Muscle layer of colon (tissue), 2 donors: ENCODE data around the gene MYL10.
"Not testable (repeated sequence)": the region's sequence is repeated elsewhere in the genome, so short reads cannot be mapped to it uniquely, and the experiment has no call there.

Source experiments
- H3K27ac ChIP-seq: one replicate; pipeline ENCODE4 v1.7.0; 2013; ENCODE audit warnings: low read depth, mild to moderate bottlenecking, low read length, moderate library complexity
- H3K27me3 ChIP-seq, 2 donors: one replicate each; pipeline ENCODE4 v1.7.0; 2013; ENCODE audit warnings: low read length in 2 of 2, mild to moderate bottlenecking in 2 of 2; ENCODE audit not compliant: insufficient read depth in 2 of 2, control insufficient read depth in 1 of 2
- H3K36me3 ChIP-seq: one replicate; pipeline ENCODE4 v1.7.0; 2013; ENCODE audit warnings: mild to moderate bottlenecking, low read length; ENCODE audit not compliant: insufficient read depth
- H3K4me1 ChIP-seq: one replicate; pipeline ENCODE4 v1.7.0; 2013; ENCODE audit warnings: mild to moderate bottlenecking, low read length; ENCODE audit not compliant: insufficient read depth
- H3K4me3 ChIP-seq, 2 donors: one replicate each; pipeline ENCODE4 v1.7.0; 2013; ENCODE audit warnings: low read length in 2 of 2, low read depth in 1 of 2, mild to moderate bottlenecking in 1 of 2, moderate library complexity in 1 of 2
- H3K9ac ChIP-seq: one replicate; pipeline ENCODE4 v1.7.0; 2013; ENCODE audit warnings: low read length
- H3K9me3 ChIP-seq: one replicate; pipeline ENCODE4 v1.7.0; 2013; ENCODE audit warnings: mild to moderate bottlenecking, low read length
- donor health status: abdominal sarcoma.
- donor health status: Adenocarcinoma of cecum.

The MYL10 gene

DNA sequence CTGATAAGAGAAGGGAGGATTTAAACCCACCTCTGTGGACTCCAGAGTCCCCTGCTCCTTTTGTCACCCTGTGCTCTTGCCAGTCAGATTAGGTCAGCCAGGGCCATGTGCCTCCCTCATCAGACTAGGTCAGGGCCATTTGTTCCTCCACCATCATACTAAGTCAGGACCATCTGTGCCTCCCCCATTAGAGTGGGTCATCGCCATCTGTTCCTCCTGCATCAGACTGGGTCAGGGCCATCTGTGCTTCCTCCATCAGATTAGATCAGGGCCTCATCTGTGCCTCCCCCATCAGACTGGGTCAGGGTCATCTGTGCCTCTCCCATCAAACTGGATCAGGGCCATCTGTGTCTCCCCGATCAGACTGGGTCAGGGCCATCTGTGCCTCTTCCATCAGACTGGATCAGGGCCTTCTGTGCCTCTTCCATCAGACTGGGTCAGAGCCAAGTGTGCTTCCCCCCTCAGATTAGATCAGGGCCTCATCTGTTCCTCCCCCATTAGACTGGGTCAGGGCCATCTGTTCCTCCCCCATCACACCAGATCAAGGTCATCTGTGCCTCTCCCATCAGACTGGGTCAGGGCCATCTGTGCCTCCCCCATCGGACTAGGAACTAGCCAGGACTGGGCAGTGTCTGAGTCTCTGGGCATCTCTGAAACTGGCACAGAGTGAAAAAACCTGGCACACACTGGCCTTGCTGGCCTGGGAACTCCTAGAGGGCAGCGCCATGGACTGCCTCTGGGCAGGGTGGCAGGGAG lies 11.5 kb downstream of the MYL10 start:
- H3K27ac ChIP-seq = no peak overlapping the region
- no peak overlapping the region for H3K4me3 ChIP-seq
- H3K27me3 ChIP-seq = peaks cover 0 to 10% of the 10 kb centered on the region in 2 donors
- H3K9ac ChIP-seq = no peak overlapping the region
- no peaks in the 10 kb centered on the region for H3K4me1 ChIP-seq
- H3K9me3 ChIP-seq = no peaks in the 10 kb centered on the region
- no peaks in the 10 kb centered on the region for H3K36me3 ChIP-seq

DNA sequence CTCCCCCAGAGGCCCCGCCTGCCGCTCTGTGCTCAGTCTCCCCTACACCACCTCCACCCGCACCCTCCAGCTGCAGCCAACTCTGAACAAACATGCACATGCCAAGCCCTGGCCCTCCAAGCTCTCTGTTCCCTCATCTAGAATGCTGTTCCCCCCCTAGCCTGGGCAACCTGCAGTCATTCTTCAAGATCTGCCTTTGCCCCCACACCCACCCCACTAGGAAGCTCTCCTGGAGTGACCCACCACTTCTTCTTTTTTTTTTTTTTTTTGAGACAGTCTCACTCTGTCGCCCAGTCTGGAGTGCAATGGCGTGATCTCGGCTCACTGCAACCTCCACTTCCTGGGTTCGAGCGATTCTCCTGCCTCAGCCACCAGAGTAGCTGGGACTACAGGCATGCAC lies 13.7 kb downstream of the MYL10 start:
- H3K4me3 ChIP-seq = no peak overlapping the region
- H3K27ac ChIP-seq = no peak overlapping the region
- no peaks in the 10 kb centered on the region for H3K9me3 ChIP-seq
- H3K4me1 ChIP-seq = no peaks in the 10 kb centered on the region
- peaks cover 0 to 5% of the 10 kb centered on the region in 2 donors for H3K27me3 ChIP-seq
- H3K36me3 ChIP-seq = no peaks in the 10 kb centered on the region
- H3K9ac ChIP-seq = no peak overlapping the region

DNA sequence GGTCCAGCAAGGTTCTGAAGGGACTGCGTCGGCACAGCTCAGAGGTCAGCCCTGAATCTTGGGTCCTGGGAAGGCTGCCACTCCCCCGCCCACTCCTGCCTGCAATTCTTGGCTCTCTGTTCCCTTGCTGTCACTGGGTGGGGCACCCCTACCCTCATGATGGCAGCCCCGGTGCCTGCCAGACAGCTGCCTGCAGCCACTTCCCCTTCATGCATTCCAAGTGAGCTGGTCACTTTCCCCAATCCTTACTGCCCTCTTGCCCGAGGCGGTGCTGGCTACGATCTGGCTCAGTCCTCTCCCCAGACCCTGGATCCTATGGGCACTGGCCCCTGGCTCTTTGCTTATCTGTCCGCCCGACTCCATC lies 14.2 kb downstream of the MYL10 start:
- no peak overlapping the region for H3K27ac ChIP-seq
- no peaks in the 10 kb centered on the region for H3K4me1 ChIP-seq
- H3K36me3 ChIP-seq = no peaks in the 10 kb centered on the region
- peaks cover 0 to 5% of the 10 kb centered on the region in 2 donors for H3K27me3 ChIP-seq
- no peaks in the 10 kb centered on the region for H3K9me3 ChIP-seq
- H3K4me3 ChIP-seq = no peak overlapping the region
- no peak overlapping the region for H3K9ac ChIP-seq

DNA sequence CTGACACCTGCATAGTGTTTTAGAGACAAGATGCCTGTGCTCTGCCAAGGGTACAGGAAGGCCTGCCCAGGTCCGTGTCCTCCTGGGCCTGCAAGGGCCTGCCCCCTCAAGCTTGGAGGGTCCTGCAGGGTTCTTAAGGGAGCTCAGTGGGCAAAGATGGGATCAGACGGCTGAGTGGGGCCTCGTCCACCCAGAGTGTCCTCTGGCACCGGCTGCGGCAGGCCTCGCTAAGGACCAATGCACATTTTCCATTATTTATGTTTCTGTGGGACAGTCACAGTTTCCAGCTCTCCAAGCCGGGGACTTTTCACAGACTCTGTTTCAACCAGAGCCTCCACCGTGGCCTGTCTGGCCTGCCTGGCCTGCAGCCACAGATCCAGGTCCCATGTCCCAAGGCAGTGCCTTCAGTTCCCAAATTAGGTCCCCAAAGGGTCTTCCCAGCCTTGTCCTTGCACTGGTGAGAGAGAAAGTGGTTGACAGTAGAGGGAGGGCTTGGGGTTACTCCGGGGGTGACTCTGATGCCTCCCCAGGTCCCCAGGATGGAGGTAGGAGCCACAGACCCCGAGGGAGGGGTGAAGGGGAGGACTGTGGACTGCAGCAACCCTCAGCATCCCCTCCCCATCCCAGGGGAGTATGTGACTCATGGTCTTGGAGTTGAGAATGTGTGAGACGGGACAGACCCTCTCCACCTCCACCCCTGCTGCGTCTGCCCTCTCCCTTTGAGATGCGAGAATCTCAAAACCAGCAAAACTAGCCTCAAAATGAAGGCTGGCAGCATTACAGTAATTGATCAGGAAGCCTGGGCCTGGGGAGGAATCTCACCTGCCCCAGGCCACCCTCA lies 14.8 kb downstream of the MYL10 start:
- H3K4me3 ChIP-seq = no peak overlapping the region
- H3K27me3 ChIP-seq = peaks cover 0 to 5% of the 10 kb centered on the region in 2 donors
- H3K27ac ChIP-seq = no peak overlapping the region
- no peaks in the 10 kb centered on the region for H3K9me3 ChIP-seq
- H3K36me3 ChIP-seq = no peaks in the 10 kb centered on the region
- no peaks in the 10 kb centered on the region for H3K4me1 ChIP-seq
- no peak overlapping the region for H3K9ac ChIP-seq

DNA sequence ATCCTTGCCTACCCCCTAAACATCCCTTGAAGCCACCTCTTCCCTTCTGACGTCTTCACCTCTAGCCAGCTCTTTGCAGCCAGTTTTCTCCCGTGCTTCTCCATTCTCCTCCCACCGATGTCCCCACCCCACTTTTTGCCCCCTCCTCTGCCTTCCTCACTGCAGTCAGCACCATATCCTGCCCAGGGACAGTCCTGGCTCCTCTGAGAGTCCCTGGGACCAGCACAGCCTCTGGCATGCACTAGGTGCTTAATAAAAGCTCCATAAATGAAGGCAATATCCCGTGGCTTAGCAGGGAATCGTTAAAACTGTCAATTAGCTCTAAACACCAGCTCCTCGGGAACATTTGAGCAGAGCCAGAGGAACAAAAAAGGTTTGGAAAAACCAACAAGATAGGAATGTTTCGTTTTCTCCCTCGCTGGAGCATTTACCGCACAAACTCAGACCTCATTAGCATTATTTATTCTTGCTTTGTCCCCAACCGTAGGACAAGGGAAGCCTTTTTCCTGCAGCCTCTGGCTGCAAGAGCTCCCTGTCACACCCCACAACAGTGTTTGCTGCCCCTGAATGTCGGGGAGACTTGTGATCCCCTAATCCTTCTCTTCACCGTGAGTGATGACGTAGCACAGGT lies 16.1 kb downstream of the MYL10 start:
- no peak overlapping the region for H3K4me3 ChIP-seq
- H3K9me3 ChIP-seq = no peaks in the 10 kb centered on the region
- no peaks in the 10 kb centered on the region for H3K36me3 ChIP-seq
- no peak overlapping the region for H3K27ac ChIP-seq
- H3K4me1 ChIP-seq = no peaks in the 10 kb centered on the region
- H3K27me3 ChIP-seq = peaks cover 0 to 5% of the 10 kb centered on the region in 2 donors
- H3K9ac ChIP-seq = no peak overlapping the region

DNA sequence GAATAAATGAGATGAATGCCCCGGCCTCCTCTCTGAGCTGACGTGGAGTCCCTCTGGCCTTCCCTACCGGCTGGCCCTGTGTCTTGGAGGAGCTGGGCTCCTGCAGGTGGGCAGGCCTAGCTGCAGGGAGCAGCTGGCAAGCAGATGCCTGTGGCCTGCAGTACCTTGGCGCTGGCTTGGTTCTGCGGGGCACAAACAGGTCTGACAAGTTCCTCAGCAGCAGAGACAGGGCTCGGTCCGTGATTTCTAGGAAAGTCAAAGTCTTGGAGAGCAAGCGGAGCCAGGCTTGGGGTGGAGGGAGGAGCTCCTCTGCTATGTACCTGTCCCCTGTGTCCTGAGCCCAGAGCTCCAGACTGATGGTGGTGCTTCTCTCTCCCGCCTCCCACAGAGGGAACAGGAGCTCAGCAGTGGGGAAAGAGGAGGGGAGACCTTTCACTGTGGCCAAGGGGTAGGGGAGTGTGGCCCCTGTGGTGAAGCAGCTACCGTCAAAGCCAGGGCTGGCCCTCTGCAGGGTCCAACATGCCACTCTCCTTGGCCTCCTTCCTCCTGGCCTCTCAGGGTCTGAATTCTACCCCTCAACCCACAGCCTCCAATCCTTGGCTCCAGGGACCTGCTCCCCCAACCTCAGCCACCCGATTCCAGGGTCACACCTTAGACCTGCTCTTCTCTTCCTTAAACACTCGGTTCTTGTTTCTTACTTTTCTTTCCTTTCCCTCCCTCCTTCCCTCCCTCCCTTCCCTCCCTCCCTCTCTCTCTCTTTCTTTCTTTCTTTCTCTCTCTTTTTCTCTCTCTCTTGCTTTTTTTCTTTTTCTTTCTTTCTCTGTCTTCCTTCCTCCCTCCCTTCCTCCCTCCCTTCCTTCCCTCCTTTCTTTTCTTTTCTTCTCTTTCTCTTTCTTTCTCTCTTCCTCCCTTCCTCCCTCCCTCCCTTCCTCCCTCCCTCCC lies 20.1 kb downstream of the MYL10 start:
- H3K27me3 ChIP-seq = no peaks in the 10 kb centered on the region
- no peaks in the 10 kb centered on the region for H3K4me1 ChIP-seq
- no peaks in the 10 kb centered on the region for H3K36me3 ChIP-seq
- no peaks in the 10 kb centered on the region for H3K9me3 ChIP-seq
- no peak overlapping the region for H3K9ac ChIP-seq
- no peak overlapping the region for H3K4me3 ChIP-seq
- H3K27ac ChIP-seq = no peak overlapping the region

DNA sequence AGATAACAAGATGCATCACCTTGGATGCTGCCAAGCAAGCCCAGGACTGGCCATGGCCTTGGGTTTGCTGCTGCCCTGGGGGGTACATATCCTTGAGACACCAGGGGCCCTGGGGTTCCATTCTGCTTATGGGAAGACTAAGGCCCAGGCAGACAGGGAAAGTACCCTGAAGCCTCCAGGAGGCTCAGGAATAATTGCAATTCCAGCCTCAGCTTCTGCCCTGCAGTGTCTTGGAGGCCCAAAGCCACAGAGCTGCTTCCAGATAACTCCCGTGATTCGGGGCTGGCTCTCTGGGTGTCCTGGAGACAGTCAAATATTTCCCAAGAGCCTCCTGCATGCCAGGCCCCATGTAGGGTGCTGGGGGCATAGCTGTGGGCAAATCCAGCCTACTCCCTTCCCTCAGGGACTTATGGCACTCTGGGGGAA lies 22.6 kb downstream of the MYL10 start:
- no peak overlapping the region for H3K9ac ChIP-seq
- no peaks in the 10 kb centered on the region for H3K4me1 ChIP-seq
- no peak overlapping the region for H3K4me3 ChIP-seq
- H3K9me3 ChIP-seq = no peaks in the 10 kb centered on the region
- H3K27ac ChIP-seq = no peak overlapping the region
- peaks cover 0 to 5% of the 10 kb centered on the region in 2 donors for H3K27me3 ChIP-seq
- H3K36me3 ChIP-seq = no peaks in the 10 kb centered on the region

DNA sequence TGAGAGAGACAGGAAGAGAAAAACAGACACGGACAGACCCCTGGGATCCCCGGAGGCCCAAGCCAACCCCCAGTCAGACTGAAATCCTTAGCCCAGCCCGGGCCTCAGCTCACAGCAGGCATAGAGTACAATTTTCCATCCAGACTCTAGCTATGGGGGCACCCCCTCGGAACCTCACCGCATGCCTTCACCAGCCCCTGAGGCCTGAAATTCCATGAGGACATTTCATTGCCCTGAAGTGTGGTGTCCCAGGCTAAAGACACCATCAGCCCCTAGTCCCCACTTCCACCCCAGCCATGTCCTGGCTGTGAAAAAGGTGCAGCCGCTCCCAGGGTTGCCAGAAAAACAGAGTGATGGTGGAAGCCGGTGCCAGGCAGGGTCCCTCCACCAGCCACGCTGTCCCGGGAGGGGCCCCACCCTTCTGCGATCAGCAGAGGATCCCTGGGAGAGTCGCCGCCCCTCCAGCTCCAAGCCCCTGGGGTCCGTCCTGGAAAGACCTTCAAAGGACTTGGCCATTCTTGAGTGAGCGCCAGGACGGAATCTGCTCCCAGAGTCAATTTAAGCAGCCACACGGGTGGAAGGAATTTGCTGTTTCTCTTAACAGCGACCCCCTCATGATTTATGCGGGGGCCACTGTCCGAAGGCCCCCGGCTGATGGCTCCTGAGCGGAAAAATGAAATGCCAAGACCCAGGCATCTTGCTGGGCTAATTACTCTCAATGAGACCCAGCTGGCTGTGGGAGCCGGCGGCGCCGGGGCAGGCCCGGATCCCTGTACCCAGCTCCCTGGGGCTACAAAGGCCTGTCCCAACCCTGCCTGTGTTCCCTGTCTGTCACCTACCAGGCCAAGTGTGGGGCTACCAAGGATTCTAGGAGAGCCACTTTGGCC lies 23.2 kb downstream of the MYL10 start:
- no peaks in the 10 kb centered on the region for H3K4me1 ChIP-seq

DNA sequence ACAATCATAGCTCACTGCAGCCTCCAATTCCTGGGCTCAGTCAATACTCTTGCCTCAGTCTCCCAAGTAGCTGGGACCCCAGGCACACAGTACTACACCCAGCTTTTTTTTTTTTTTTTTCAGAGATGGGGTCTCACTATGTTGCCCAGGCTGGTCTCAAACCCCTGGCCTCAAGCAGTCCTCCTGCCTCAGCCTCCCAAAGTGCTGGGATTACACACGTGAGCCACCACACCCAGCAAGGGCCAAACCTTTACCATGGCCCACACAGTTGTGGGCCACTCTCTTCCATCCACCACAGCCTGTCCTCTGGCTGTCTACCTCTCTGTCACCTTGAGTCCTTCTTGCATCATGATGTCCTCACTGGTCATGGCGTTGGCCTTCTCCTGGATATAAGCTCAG lies 24.2 kb downstream of the MYL10 start:
- H3K27me3 ChIP-seq, H3K4me1 ChIP-seq, H3K27ac ChIP-seq, H3K9me3 ChIP-seq, H3K4me3 ChIP-seq, H3K36me3 ChIP-seq, H3K9ac ChIP-seq: not testable (repeated sequence)

More for the DNA sequence above, 23.2 kb downstream of the MYL10 start:
- Histone ChIP-seq H3K27me3 (peaks cover 0 to 5% of the 10 kb centered on the region in 2 donors), H3K27ac (no peak overlapping the region), H3K36me3 (no peaks in the 10 kb centered on the region), H3K4me3 (no peak overlapping the region), H3K9ac (no peak overlapping the region), H3K9me3 (no peaks in the 10 kb centered on the region)

DNA sequence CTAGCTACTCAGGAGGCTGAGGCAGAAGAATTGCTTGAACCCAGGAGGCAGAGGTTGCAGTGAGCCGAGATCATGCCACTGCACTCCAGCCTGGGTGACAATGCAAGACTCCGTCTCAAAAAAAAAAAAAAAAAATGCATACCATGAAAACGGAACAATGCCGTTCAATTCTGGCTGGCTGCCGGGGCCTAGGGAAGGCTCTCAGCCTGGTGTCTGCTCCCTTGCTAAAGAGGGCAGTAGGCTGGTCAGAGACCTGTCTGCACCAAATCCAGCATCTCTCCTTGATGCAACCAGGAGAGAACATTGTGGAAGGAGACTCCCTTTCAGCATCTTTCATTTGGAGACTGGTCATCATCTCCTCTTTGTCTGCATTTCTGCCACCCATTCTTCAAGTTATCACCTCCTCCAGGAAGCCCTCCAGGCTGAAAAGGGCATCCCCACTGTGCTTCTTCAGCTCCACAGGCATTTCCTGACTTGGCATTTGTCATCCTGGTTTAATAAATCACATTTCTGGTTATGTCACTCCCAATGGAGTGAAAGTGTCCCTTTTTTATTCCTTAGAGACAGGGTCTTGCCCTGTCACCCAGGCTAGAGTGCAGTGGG lies 24.7 kb downstream of the MYL10 start:
- Histone ChIP-seq H3K36me3 (no peaks in the 10 kb centered on the region), H3K9ac (no peak overlapping the region), H3K4me1 (no peaks in the 10 kb centered on the region), H3K9me3 (no peaks in the 10 kb centered on the region), H3K4me3 (no peak overlapping the region), H3K27ac (no peak overlapping the region), H3K27me3 (peaks cover 0 to 5% of the 10 kb centered on the region in 2 donors)
